M059J (cell line): ENCODE measurements around the gene NLRP11. TPM values are rescaled to one million over a fixed set of nuclear protein-coding genes. Genes with fewer than 3 reads are reported as not detected.

ENCODE experiments used
- DNase-seq: peaks from one replicate; pipeline ENCODE4 v3.0.0-alpha.2; 2012; ENCODE audit warnings: low read depth
- total RNA-seq: library from RNA; depleted of rRNA; stranded (reverse); fragments of >200 nt; shearing (Covaris generic); gene quantifications from 2 replicates; pipeline ENCODE4 v1.2.3, GENCODE V29; 2014; rRNA removed

Gene NLRP11
- 2.4 and 4.4 TPM in 2 replicates for total RNA-seq

DNA sequence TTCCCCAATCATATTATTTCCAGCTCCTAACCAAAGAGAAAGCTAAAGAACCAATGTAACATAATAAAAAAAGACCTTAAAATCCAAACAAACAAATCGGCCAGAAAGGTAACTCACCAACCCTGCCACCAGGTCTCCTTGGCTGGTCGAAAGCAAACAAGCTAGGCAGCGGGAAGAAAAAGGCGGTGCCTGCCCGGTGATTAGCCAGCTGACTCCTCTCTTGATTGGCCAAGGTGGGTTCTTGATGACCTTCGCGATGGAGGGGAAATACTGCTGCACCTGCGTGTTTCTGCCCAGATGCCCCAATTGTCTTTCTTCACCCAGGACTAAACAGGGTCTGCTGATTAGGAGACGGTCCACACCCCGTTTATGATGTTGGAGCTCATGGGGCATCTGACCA is at the start of gene NLRP11:
TSS of gene NLRP11 (minus strand) at position 154 of the 400 bp plus-strand sequence. CDS start 13,825 bp downstream, outside the sequence.
- no peak for DNase-seq

DNA sequence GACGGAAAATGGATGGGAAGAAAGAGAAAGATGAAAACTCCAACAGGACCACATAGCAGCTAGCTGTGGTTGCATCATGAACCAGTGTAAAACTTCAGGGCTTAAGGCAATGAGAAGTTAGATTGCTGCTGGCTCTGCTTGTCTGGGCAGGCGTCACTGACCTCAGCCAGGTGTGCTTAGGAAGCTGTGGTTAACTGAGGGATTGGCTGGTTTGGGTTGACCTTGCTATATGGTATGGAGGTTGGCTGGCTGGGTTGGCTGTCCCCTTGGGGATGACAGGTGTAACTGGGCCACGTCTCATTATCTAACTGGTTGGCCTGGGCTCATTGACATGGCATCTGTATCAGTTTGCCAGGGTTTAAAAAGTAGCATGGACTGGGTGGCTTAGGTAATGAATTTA is 45.4 kb upstream of the NLRP11 start:
- DNase-seq = no peak

- no peak for DNase-seq
These were observed 38.9 kb upstream of the NLRP11 start for GRCh38 chr19:55870736-55871135.

GRCh38 chr19:55867101-55867500 is 35.3 kb upstream of the NLRP11 start:
- DNase-seq = no peak

- DNase-seq = no peak
These were observed 34.7 kb upstream of the NLRP11 start for GRCh38 chr19:55866521-55866920.

DNA sequence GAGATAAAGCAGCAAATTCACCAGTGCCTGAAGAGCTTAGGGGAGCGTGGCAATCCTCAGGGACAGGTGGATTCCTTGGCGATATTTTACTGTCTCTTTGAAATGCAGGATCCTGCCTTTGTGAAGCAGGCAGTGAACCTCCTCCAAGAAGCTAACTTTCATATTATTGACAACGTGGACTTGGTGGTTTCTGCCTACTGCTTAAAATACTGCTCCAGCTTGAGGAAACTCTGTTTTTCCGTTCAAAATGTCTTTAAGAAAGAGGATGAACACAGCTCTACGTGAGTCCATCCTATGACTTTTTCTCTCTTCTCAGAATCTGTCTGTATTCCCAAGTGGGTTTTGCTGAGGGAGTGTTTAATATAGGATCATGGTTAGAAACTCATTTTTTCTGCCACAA is 27.2 kb upstream of the NLRP11 start:
- no peak for DNase-seq

DNA sequence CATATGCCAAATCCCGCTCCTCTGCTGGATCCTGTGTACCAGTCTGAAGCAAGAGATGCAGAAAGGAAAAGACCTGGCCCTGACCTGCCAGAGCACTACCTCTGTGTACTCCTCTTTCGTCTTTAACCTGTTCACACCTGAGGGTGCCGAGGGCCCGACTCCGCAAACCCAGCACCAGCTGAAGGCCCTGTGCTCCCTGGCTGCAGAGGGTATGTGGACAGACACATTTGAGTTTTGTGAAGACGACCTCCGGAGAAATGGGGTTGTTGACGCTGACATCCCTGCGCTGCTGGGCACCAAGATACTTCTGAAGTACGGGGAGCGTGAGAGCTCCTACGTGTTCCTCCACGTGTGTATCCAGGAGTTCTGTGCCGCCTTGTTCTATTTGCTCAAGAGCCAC is 26.6 kb upstream of the NLRP11 start:
- no peak for DNase-seq

DNA sequence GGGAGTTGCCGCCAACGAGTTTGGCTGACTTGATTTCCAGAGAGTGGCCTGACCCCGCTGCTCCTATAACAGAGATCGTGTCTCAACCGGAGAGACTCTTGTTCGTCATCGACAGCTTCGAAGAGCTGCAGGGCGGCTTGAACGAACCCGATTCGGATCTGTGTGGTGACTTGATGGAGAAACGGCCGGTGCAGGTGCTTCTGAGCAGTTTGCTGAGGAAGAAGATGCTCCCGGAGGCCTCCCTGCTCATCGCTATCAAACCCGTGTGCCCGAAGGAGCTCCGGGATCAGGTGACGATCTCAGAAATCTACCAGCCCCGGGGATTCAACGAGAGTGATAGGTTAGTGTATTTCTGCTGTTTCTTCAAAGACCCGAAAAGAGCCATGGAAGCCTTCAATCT is 26.2 kb upstream of the NLRP11 start:
- no peak for DNase-seq

GRCh38 chr19:55857149-55857548 is 25.4 kb upstream of the NLRP11 start:
- DNase-seq = no peak

- DNase-seq = no peak
These were observed 23.4 kb upstream of the NLRP11 start for GRCh38 chr19:55855160-55855559.

- DNase-seq = no peak
These were observed 7.1 kb upstream of the NLRP11 start for GRCh38 chr19:55838906-55839305.

- no peak for DNase-seq
These were observed 6.5 kb upstream of the NLRP11 start for GRCh38 chr19:55838251-55838650.

GRCh38 chr19:55836340-55836739 is 4.5 kb upstream of the NLRP11 start, which contains the start of gene NLRP4:
TSS of gene NLRP4 (plus strand) at chr19:55836540. CDS start at chr19:55852081, 15,541 bp downstream.
- DNase-seq = no peak

DNA sequence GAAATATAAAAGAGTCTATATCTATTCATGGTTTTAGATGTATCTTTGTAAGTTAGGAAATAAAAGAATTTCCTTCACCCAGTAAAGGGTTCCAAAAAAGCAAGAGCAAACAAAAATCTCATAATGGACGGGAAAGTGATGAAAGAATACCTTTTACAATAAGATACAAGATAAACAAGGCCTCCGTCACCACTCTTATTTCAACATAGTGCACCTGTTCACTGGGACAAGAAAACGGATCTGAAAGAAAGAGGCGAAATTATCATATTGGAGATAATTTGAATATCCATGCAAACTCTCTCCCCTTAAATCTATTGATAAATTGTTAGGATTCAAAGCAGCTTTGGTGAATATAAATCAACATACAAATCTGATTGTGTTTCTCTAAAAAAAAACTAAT is 877 bp upstream of the NLRP11 start:
- DNase-seq = no peak

GRCh38 chr19:55830656-55831055 is 1.1 kb downstream of the NLRP11 start:
- no peak for DNase-seq

GRCh38 chr19:55820037-55820436 is 11.8 kb downstream of the NLRP11 start:
- DNase-seq = no peak

DNA sequence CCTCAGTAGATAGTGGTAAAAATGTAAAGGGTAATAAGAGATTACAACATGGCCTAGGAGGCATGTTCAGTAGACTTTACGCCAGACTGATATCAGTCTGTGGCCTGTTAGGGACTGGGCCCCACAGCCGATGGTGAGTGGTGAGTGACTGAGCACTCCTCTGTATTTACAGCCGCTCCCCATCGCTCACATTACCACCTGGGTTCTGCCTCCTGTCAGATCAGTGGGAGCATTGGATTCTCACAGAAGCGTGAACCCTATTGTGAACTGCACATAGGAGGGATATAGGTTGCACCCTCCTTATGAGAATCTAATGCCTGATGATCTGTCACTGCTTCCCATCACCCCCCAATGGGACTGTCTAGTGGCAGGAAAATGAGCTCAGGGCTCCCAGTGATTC is 17.9 kb downstream of the NLRP11 start:
- no peak for DNase-seq

GRCh38 chr19:55812449-55812848 is 19.4 kb downstream of the NLRP11 start:
- DNase-seq = no peak

- DNase-seq = no peak
These were observed 20.5 kb downstream of the NLRP11 start for GRCh38 chr19:55811340-55811739.

- peak; percentile 94 for DNase-seq
These were observed 22.3 kb downstream of the NLRP11 start for GRCh38 chr19:55809381-55810058.

- peak; percentile 42 for DNase-seq
These were observed 29.5 kb downstream of the NLRP11 start for GRCh38 chr19:55802281-55802680.

DNA sequence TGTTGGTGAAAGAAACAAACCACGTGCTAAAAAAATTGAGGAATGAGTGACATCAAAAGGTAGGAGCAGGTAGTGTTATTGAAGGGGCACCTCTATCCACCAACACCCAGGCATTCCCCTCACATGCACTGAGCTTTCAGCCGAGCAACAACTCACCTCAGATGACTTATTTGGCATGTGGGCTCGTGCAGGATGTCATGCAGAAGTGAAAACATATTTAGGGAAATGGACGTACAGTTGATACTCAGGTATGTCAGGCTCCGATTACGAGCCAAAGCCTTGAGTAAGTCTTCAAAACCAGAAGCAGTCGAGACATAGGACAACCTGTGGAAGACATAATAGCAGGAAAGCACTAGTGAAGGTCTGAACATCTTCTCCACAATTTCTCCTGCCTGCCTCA is 30.4 kb downstream of the NLRP11 start:
- DNase-seq = no peak

GRCh38 chr19:55795021-55795420 is 36.8 kb downstream of the NLRP11 start:
- DNase-seq = no peak

DNA sequence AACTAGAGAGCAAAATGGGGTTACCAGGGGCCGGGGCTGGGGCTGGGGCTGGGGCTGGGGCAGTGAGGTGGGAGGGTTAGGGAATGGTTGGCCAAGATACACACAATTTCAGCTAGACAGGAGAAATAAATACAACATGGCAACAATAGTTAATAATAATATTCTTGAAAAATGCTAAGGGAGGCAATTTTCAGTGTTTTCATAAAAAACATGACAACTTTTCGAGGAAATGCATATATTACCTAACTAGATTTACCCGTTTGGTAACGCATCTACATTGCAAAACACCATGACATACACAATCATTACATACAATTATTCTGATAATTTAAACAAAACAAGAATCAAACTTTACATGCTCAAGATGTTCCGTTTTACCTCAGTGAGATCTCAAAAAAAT is 50.7 kb downstream of the NLRP11 start:
- DNase-seq = no peak
